Measurements from ENCODE around the gene NPTN.
"Not testable (repeated sequence)": the region's sequence is repeated elsewhere in the genome, so short reads cannot be mapped to it uniquely, and the experiment has no call there.

The NPTN gene

DNA sequence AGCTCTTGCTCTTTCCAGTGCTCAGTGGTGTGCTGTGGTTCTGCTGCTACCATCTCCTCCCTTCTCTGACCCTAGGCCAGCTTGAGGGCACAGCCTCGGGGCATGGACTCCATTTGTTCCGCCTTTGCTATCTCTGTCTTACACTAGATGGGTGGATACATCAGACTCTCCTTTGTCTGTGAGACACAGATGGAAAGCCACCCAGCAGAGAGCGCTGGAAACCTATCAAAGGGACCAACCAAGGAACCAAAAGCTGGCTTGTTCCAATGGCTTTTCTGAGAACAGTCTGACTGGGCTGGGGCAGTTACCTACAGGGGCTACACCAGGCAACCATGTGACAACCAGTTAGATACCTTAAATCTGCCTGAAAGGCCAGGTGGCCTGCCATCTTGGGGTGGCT, 63.8 kb downstream of the NPTN start:
- no peak for DNase-seq

DNA sequence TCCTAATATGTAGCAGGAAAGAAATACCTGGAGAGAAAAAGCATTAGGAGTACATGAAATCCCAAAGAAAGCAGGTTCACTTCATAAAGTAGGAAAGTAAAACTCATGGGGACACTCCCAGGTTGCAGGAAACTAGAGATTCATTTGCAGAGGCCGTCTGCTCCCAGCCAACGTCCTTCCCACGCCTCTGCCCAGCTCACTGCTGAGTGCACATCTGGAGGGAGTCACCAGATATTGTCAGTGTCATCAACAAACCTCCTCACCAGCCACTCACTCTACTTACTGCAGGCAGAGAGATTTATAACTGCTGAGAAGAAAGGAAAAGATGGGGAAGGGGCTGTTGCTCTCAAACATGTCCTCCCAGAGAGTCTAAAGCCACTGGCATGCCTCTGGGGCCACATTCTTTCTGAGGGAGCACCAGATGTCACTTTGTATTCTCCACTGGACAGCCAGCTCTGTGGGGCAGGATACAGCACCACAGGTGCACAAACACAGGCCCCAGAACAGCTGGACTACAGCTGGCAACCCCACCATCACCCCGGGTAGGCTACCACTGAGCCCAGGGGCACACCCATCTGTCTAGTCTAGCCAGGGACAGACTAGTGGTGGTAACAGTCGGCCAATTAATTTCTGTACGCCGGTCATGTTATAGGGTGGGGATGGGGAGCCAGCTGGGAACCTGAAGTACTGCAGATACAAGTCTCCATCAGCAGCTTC, 64.5 kb downstream of the NPTN start:
- no peak for DNase-seq

- DNase-seq, result no peak
These were observed 66.2 kb downstream of the NPTN start for GRCh38 chr15:73567020-73567419.

DNA sequence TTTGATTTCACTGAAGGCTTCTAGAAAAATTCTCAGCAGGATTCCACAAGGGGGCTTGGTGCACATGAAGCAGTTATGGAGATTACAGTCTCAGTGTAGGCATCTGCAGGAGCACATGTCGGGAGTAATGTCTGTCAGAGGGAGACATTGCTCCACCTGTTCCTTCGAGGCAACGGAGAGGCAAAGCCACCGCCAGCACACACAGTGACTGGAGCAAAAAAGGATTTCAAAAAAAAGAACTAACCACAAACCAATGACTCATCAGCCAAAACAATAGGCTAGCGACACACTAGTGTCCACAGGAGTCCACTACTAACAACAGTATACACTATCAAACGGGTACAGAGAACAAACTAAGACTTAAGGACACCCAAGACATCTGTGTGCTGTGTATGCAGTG, 68.9 kb downstream of the NPTN start:
- no peak for DNase-seq

GRCh38 chr15:73560501-73561117, 72.6 kb downstream of the NPTN start:
- DNase-seq, result no peak

GRCh38 chr15:73558529-73558928, 74.7 kb downstream of the NPTN start:
- no peak for DNase-seq

GRCh38 chr15:73555080-73555479, 78.1 kb downstream of the NPTN start:
- DNase-seq, result no peak

GRCh38 chr15:73550190-73550589, 83.0 kb downstream of the NPTN start:
- no peak for DNase-seq

DNA sequence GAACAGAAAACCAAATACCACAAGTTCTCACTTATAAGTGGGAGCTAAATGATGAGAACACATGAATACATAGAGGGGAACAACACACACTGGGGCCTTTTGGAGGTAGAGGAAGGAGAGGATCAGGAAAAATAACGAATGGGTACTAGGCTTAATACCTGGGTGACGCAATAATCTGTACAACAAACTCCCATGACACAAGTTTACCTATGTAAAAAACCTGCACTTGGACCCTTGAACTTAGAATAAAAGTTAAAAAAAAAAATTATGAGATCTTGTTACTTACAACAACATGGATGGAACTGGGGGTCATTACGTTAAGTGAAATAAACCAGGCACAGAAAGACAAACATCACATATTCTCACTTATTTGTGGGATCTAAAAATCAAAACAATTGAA, 84.3 kb downstream of the NPTN start:
- not testable (repeated sequence) for DNase-seq

DNA sequence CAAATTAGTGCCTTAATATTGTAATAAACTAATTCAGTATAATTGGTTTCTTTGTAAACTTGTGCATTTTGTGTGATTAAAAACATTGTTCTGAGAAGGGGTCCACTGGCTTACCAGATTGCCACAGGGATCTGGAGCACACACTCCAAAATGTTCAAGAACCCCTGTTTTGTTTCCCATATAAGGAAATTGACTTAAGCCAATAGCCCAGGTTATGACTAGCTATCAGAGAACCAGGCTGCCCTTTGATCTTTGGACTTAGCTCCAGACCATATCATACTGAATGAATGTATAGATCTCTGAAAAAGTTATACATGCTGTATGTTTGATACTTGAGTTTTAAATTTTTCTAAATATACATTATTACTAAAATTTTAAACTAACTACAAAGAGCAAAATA, 91.7 kb downstream of the NPTN start:
- DNase-seq, result no peak

GRCh38 chr15:73540161-73540560, 93.0 kb downstream of the NPTN start:
- no peak for DNase-seq

GRCh38 chr15:73539212-73540128, 93.7 kb downstream of the NPTN start:
- DNase-seq, result no peak

- DNase-seq, result no peak
These were observed 94.5 kb downstream of the NPTN start for GRCh38 chr15:73538563-73539211.

DNA sequence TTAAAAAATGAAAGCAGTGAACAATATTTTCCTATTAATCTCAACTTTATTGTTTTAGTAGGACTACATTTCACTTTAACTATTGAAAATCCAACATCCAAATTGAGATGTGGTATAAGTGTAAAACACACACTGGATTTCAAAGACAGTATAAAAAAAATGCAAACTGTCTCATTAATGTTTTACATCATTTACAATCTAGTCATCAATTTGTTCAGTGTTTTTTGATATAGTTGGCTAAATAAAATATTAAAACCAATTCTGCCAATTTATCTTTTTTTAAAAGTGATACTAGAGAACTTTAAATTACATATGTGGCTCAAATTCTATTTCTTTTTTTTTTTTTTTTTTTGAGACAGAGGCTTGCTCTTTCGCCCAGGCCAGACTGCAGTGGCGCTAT, 95.1 kb downstream of the NPTN start:
- DNase-seq, result no peak

GRCh38 chr15:73530649-73531048, 102.5 kb downstream of the NPTN start:
- DNase-seq, result no peak

- no peak for DNase-seq
These were observed 105.6 kb downstream of the NPTN start for GRCh38 chr15:73527598-73527997.

DNA sequence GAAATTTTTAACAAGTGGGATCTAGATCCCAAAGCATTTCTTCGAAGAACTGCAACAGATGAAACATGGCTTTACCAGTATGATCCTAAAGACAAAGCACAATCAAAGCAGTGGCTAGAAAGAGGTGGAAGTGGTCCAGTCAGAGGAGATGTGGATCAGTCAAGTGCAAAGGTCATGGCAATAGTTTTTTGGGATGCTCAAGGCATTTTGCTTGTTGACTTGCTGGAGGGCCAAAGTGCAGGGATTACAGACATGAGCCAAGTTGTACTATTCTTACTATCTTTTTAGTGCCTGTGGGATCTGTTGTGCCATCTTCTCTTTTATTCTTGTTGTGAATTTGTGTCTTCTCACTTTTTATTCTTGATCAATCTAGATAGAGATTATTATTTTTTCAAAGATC, 108.3 kb downstream of the NPTN start:
- DNase-seq, result no peak

GRCh38 chr15:73522011-73522410, 111.2 kb downstream of the NPTN start:
- DNase-seq, result no peak

DNA sequence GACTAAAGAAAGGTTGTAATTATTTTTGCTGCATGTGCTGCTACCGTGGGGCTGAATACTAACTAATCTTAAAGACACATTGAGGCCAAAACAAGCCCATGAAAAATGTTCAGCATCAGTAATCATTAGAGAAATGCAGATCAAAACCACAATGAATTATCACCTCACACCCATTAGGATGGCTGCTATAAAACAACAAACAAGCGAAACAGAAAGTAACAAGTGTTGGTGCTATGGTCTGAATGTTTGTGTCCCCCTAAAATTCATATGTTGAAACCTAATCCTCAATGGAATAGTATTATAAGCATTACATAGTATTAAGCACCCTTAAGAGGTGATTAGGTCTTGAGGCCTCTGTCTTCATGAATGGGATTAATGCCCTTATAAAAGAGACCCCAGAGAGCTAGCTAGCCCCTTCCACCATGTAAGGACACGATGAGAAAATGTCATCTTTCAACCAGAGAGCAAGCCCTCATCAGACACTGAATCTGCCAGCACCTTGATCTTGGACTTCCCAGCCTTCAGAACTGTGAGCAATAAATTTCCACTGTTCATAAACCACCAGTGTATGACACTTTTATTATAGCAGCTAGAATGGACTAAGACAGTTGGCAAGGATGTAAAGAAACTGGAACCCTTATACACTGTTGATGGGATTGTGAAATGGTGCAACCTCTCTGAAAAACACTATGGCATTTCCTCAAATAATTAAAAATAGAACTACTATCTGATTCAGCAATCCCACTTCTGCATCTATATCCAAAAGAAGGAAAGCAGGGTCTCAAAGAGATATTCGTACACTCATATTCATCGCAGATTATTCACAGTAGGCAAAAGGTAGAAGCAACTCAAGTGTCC, 114.1 kb downstream of the NPTN start:
- no peak for DNase-seq

- DNase-seq, result no peak
These were observed 114.9 kb downstream of the NPTN start for GRCh38 chr15:73518180-73518862.

GRCh38 chr15:73517566-73517965, 115.6 kb downstream of the NPTN start:
- DNase-seq, result no peak

DNA sequence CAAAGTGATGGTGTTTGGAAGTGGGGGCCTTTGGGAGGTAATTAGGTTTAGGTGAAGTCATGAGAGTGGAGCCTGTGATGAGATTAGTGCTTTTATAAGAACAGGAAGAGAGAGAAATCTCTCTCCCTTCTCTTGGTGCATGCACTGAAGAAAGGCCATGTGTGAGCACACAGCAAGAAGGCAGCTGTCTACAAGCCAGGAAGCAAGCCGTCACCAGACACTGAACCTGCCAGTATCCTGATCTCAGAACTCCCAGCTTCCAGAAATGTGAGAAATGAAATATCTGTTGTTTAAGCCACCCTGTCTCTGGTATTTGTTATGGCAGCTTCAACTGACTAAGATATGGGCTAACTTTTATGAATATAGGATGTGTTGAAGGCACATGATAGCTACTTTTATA, 117.7 kb downstream of the NPTN start:
- no peak for DNase-seq
